ENCODE measurements around the gene IBA57.

GRCh38 chr1:228151180-228151925 lies 14.3 kb upstream of the IBA57 start:
- TF ChIP-seq CTCF (IDR thresholded peaks at IDR 0.05) = no peak
- TF ChIP-seq POLR2A (IDR thresholded peaks at IDR 0.05; ENCODE audit: low read depth) = no peak
- TF ChIP-seq POLR2AphosphoS5 (IDR thresholded peaks at IDR 0.05) = no peak
- TF ChIP-seq EP300 (IDR thresholded peaks at IDR 0.05) = no peak

Data from esophagus muscularis mucosa (tissue), 4 donors.